ENCODE measurements around the gene RAB8B. TPM values are rescaled to one million over a fixed set of nuclear protein-coding genes. Genes with fewer than 3 reads are reported as not detected.

RAB8B gene
- total RNA-seq, 2 donors from 2014 or later = 21.9 to 28.8 TPM

DNA sequence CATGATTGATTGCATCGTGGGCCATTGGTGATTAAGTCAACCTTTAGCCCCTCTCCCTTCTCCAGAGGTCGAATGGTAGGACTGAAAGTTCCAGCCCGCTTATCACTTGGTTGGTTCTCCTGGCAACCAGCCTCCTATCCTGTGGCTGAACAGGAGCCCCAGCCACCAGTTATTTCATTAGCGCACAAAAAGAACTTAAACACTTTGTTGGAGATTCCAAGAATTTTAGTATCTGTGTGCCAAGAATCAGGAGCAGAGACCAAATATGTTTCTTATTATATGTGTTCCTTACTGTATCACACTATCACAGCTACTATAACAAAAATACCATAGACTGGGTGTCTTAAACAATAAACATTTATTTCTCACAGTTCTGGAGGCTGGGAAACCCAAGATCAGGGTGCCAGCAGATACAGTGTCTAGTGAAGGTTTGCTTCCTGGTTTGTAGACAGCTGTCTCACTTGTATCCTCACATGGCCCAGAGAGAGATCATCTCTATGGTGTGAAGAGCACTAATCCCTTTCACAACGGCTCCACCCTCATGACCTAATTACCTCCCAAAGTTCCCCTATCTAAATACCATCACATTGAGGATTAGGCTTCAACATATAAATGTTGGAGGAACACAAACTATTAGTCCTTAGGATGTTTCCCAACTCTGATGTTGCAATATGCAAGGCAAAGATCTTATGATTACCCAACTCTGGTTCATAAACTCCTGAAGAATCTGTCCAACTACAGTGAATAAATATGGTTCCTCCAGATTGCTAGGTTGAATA is 57.5 kb downstream of the RAB8B start:
- Histone ChIP-seq H3K27ac (ENCODE audit: low read depth, low read length) (no peak overlapping the region), H3K4me1 (ENCODE audit: control insufficient read depth, insufficient read depth, low read length) (no peaks in the 10 kb centered on the region), H3K4me3 (ENCODE audit: low read length) (no peak overlapping the region), H3K36me3 (ENCODE audit: control insufficient read depth, insufficient read depth, low read length) (peaks cover 17% of the 10 kb centered on the region), H3K9me3 (ENCODE audit: control insufficient read depth, low read length) (peaks cover 23% of the 10 kb centered on the region), H3K9ac (ENCODE audit: extremely low read depth, low read length, poor library complexity, severe bottlenecking) (no peak overlapping the region), H3K27me3 (ENCODE audit: control insufficient read depth, insufficient read depth, low read length, poor library complexity, severe bottlenecking) (no peaks in the 10 kb centered on the region)
- 90 to 100% methylated on average over 2 to 5 of the region's 5 CpGs for WGBS, 2 experiments (ENCODE audit: insufficient coverage in 1 of 2, insufficient read length in 1 of 2)
- Mint-ChIP-seq H3K27me3 (ENCODE audit: insufficient read depth) (no peaks in the 10 kb centered on the region), H3K9me3 (peaks cover 17% of the 10 kb centered on the region), H3K4me3 (no peak overlapping the region), H3K4me1 (peaks cover 7% of the 10 kb centered on the region), H3K27ac (no peak overlapping the region), H3K36me3 (ENCODE audit: low read depth) (peaks cover 45% of the 10 kb centered on the region)
- TF ChIP-seq, protein P1, sequence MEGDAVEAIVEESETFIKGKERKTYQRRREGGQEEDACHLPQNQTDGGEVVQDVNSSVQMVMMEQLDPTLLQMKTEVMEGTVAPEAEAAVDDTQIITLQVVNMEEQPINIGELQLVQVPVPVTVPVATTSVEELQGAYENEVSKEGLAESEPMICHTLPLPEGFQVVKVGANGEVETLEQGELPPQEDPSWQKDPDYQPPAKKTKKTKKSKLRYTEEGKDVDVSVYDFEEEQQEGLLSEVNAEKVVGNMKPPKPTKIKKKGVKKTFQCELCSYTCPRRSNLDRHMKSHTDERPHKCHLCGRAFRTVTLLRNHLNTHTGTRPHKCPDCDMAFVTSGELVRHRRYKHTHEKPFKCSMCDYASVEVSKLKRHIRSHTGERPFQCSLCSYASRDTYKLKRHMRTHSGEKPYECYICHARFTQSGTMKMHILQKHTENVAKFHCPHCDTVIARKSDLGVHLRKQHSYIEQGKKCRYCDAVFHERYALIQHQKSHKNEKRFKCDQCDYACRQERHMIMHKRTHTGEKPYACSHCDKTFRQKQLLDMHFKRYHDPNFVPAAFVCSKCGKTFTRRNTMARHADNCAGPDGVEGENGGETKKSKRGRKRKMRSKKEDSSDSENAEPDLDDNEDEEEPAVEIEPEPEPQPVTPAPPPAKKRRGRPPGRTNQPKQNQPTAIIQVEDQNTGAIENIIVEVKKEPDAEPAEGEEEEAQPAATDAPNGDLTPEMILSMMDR (conservative IDR thresholded peaks at IDR 0.05) = no peak
- no peak for DNase-seq

DNA sequence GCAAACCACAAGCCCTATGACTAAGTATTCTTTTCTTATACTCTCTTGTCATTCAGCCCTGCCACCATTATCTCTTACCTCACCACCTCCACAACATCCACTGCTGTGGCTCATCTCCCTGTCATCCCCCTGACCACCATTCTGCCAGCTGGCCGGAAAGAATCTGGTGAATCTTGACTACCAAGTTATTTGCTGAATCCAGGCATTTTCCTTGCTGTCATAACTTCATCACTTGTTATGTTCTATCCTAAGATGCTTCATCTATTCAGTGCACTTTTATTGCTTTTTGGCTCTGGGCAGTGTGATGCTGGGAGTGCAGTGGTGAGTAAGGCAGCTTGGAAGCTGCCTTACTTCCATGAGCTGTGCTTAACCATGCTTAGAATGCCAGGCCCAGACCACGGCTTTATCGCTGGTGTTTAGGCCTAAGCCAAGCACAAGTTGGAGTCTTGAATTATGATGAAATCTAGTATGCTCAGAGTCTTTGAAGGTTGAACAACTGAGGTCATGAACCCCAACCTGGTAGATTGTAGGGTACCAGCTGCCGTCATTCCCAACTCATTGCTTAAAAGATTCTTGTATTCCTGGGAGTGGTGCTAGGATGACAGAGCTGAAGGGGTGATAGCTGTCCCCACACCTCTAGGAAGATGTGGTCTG is 61.0 kb downstream of the RAB8B start:
- Histone ChIP-seq H3K4me3 (ENCODE audit: low read length) (no peak overlapping the region), H3K4me1 (ENCODE audit: control insufficient read depth, insufficient read depth, low read length) (no peaks in the 10 kb centered on the region)

DNA sequence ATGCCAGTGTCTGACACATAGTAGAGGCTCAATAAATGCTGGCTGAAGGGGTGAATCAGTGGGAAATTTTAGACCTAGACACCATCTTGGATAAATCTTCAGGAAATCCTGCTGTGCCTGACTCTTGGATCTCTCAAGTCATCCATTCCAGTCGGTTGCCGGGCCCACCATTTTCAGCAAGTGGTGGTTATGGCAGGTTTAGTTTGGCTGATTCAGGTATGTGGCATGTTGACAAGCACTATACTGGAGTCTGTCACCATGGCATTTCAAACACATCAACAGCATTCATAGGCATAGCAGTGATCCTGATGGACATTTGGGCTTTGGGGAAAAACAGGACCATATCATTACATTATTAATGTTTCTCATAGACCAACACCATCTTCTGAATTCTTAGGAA is 62.3 kb downstream of the RAB8B start:
- Mint-ChIP-seq H3K27ac (no peak overlapping the region), H3K4me1 (peaks cover 19% of the 10 kb centered on the region), H3K9me3 (no peaks in the 10 kb centered on the region), H3K4me3 (no peak overlapping the region), H3K36me3 (ENCODE audit: low read depth) (peaks cover 23% of the 10 kb centered on the region), H3K27me3 (ENCODE audit: insufficient read depth) (no peaks in the 10 kb centered on the region)
- Histone ChIP-seq H3K4me3 (ENCODE audit: low read length) (no peak overlapping the region), H3K4me1 (ENCODE audit: control insufficient read depth, insufficient read depth, low read length) (peaks cover 3% of the 10 kb centered on the region), H3K36me3 (ENCODE audit: control insufficient read depth, insufficient read depth, low read length) (peaks cover under 1% of the 10 kb centered on the region), H3K9ac (ENCODE audit: extremely low read depth, low read length, poor library complexity, severe bottlenecking) (no peak overlapping the region), H3K9me3 (ENCODE audit: control insufficient read depth, low read length) (no peaks in the 10 kb centered on the region), H3K27me3 (ENCODE audit: control insufficient read depth, insufficient read depth, low read length, poor library complexity, severe bottlenecking) (no peaks in the 10 kb centered on the region), H3K27ac (ENCODE audit: low read depth, low read length) (no peak overlapping the region)
- TF ChIP-seq, protein P1 (conservative IDR thresholded peaks at IDR 0.05) = no peak
- 94% methylated on average over 2 of the region's 2 CpGs; no CpG with 5 or more reads in 1 of the 2 experiments for WGBS, 2 experiments (ENCODE audit: insufficient coverage in 1 of 2, insufficient read length in 1 of 2)
- no peak for DNase-seq

More for the DNA sequence above, 61.0 kb downstream of the RAB8B start:
- Mint-ChIP-seq H3K27ac (peak overlapping the region; percentile 44), H3K4me1 (peaks cover 13% of the 10 kb centered on the region), H3K4me3 (no peak overlapping the region), H3K9me3 (no peaks in the 10 kb centered on the region), H3K36me3 (ENCODE audit: low read depth) (peaks cover 31% of the 10 kb centered on the region), H3K27me3 (ENCODE audit: insufficient read depth) (no peaks in the 10 kb centered on the region)
- no peaks in the 10 kb centered on the region for H3K27me3 ChIP-seq (ENCODE audit: control insufficient read depth, insufficient read depth, low read length, poor library complexity, severe bottlenecking)
- no peak for DNase-seq
- no peak overlapping the region for H3K27ac ChIP-seq (ENCODE audit: low read depth, low read length)
- H3K9ac ChIP-seq (ENCODE audit: extremely low read depth, low read length, poor library complexity, severe bottlenecking) = no peak overlapping the region
- WGBS, 2 experiments (ENCODE audit: insufficient coverage in 1 of 2, insufficient read length in 1 of 2) = 80 to 93% methylated on average over 2 to 4 of the region's 4 CpGs
- peaks cover 5% of the 10 kb centered on the region for H3K36me3 ChIP-seq (ENCODE audit: control insufficient read depth, insufficient read depth, low read length)
- no peaks in the 10 kb centered on the region for H3K9me3 ChIP-seq (ENCODE audit: control insufficient read depth, low read length)
- TF ChIP-seq, protein P1 (conservative IDR thresholded peaks at IDR 0.05) = no peak
